Endothelial cell of umbilical vein (primary cell): Measurements from ENCODE around the gene GCNT1. TPM values are rescaled to one million over a fixed set of nuclear protein-coding genes. Genes with fewer than 3 reads are reported as not detected.

Experiments used
- BruUV-seq: library from RNA; stranded (reverse); fragments of 400-500 nt; replicated peaks from 2 replicates; lab custom pipeline; 2021; lab: Mats Ljungman, UMichigan
- CTCF ChIA-PET: fragments of 300-600, 350-600 bp; sonication (Branson Sonifier 250); formaldehyde crosslinking; loops from one replicate; lab custom pipeline; 2021; ENCODE audit warnings: antibody characterized with exemption, inconsistent platforms; lab: Charles Lee
- POLR2A ChIA-PET: fragments of 300-600, 350-600 bp; sonication (Branson Sonifier 250); formaldehyde crosslinking; loops from one replicate; lab custom pipeline; 2021; ENCODE audit warnings: antibody characterized with exemption, inconsistent platforms; lab: Charles Lee
- DNase-seq: peaks from one replicate; pipeline ENCODE4 v3.0.0-alpha.2; 2011; ENCODE audit warnings: low read depth, low spot score
- FAIRE-seq: peaks from 2 replicates; lab custom pipeline; 2011; peaks lifted over from hg19 to GRCh38; lab: Jason Lieb, UNC
- H2AFZ ChIP-seq: 2 replicates; pipeline ENCODE4 v1.6.0; 2012; ENCODE audit warnings: low read depth, low read length, control low read depth, inconsistent platforms
- H3K27ac ChIP-seq: 2 replicates; pipeline ENCODE4 v1.5.1; 2011; ENCODE audit warnings: low read depth, mild to moderate bottlenecking, control low read depth, low read length, moderate library complexity; ENCODE audit not compliant: insufficient read depth
- H3K27me3 ChIP-seq, 2 experiments: 2 replicates each; pipeline versions ENCODE4 v1.6.0 to v1.6.1; 2011; ENCODE audit warnings: low read length in 2 of 2, mixed read lengths in 1 of 2; ENCODE audit not compliant: control insufficient read depth in 2 of 2, insufficient read depth in 2 of 2
- H3K36me3 ChIP-seq, 2 experiments: 2 replicates in 1 of 2; 3 replicates in 1 of 2; pipeline ENCODE4 v1.5.1; 2011; ENCODE audit warnings: low read length in 2 of 2, mild to moderate bottlenecking in 1 of 2, moderate library complexity in 1 of 2; ENCODE audit not compliant: control insufficient read depth in 2 of 2, insufficient read depth in 2 of 2; ENCODE audit errors: extremely low read depth in 1 of 2
- H3K4me1 ChIP-seq: 3 replicates; pipeline ENCODE4 v1.5.1; 2011; ENCODE audit warnings: mild to moderate bottlenecking, low read length; ENCODE audit not compliant: control insufficient read depth, insufficient read depth; ENCODE audit errors: extremely low read depth
- H3K4me2 ChIP-seq: 2 replicates; pipeline ENCODE4 v1.6.1; 2011; ENCODE audit warnings: low read length, control low read depth, mixed read lengths; ENCODE audit not compliant: insufficient read depth
- H3K4me3 ChIP-seq, 3 experiments: fragments of 200-600 bp in 1 of 3; sonication (generic), shearing (Covaris generic) in 1 of 3; replicated peaks in 1 of 3; 2 replicates each; pipeline ENCODE4 v1.5.1; 2011 to 2016; ENCODE audit warnings: control low read depth in 3 of 3, low read length in 3 of 3, mild to moderate bottlenecking in 2 of 3, inconsistent platforms in 1 of 3, low read depth in 1 of 3, moderate library complexity in 1 of 3; ENCODE audit not compliant: insufficient read depth in 1 of 3
- H3K79me2 ChIP-seq: 2 replicates; pipeline ENCODE4 v1.6.0; 2012; ENCODE audit warnings: low read length, inconsistent platforms; ENCODE audit not compliant: control insufficient read depth, insufficient read depth
- H3K9ac ChIP-seq: replicated peaks from 2 replicates; pipeline ENCODE3; 2011; ENCODE audit warnings: low read length, control low read depth; ENCODE audit not compliant: insufficient read depth; ENCODE audit errors: extremely low read depth
- H3K9me1 ChIP-seq: replicated peaks from 3 replicates; pipeline ENCODE4 v1.6.0; 2011; ENCODE audit warnings: mild to moderate bottlenecking, low read length; ENCODE audit not compliant: control insufficient read depth, insufficient read depth; ENCODE audit errors: extremely low read depth
- H3K9me3 ChIP-seq: replicated peaks from 2 replicates; pipeline ENCODE4 v1.5.1; 2012; ENCODE audit warnings: low read length, inconsistent platforms; ENCODE audit not compliant: control insufficient read depth, insufficient read depth
- H4K20me1 ChIP-seq: replicated peaks from 2 replicates; pipeline ENCODE3; 2011; ENCODE audit warnings: mild to moderate bottlenecking, low read length; ENCODE audit not compliant: control insufficient read depth, insufficient read depth; ENCODE audit errors: extremely low read depth
- EZH2 ChIP-seq: IDR thresholded peaks from 2 replicates; pipeline ENCODE4 v1.6.1; 2012; ENCODE audit warnings: borderline replicate concordance, low read depth, mild to moderate bottlenecking, moderate library complexity, low read length, inconsistent platforms; ENCODE audit not compliant: severe bottlenecking
- FOS ChIP-seq: IDR thresholded peaks from 2 replicates; pipeline ENCODE4 v1.6.1; 2011; ENCODE audit warnings: mild to moderate bottlenecking, low read length, moderate library complexity, borderline replicate concordance; ENCODE audit not compliant: insufficient read depth
- GATA2 ChIP-seq: IDR thresholded peaks from 2 replicates; pipeline ENCODE4 v1.7.0; 2011; ENCODE audit warnings: low read depth, mild to moderate bottlenecking, moderate library complexity, mixed read lengths, low read length; ENCODE audit not compliant: insufficient read length, insufficient read depth
- JUN ChIP-seq: IDR thresholded peaks from 2 replicates; pipeline ENCODE4 v1.6.1; 2011; ENCODE audit warnings: borderline replicate concordance, low read depth; ENCODE audit not compliant: insufficient read length, insufficient read depth
- MYC ChIP-seq: IDR thresholded peaks from one replicate; pipeline ENCODE4 v1.6.1; 2011; ENCODE audit warnings: mild to moderate bottlenecking, low read depth, low read length
- POLR2A ChIP-seq: IDR thresholded peaks from 2 replicates; pipeline ENCODE4 v1.6.1; 2012; ENCODE audit warnings: low read depth, mild to moderate bottlenecking, control low read depth, low read length
- POLR2AphosphoS5 ChIP-seq: IDR thresholded peaks from 2 replicates; pipeline ENCODE4 v1.6.1; 2012; ENCODE audit warnings: low read depth, mild to moderate bottlenecking, control low read depth, low read length, moderate library complexity; ENCODE audit not compliant: insufficient read depth
- dilution Hi-C: fragments of 300-500 bp; cut with MboI; formaldehyde crosslinking; loops from one replicate; pipeline ENCODE4 v1.15.0; 2019; ENCODE audit warnings: low sequenced_read_pairs; ENCODE audit not compliant: extremely low pct_ligation_motif_present
- intact Hi-C: fragments of 100-400 bp; cut with micrococcal nuclease; formaldehyde crosslinking; loops from one replicate; pipeline ENCODE4 v1.10.0; 2022
- polyA plus RNA-seq, 4 experiments: library from polyadenylated mRNA; depleted of rRNA in 3 of 4; stranded (reverse) in 3 of 4; unstranded in 1 of 4; fragments of >200 nt; gene quantifications; 2 replicates each; pipeline versions ENCODE4 v1.2.1 to v1.2.3, GENCODE V29; 2011 to 2012; ENCODE audit warnings: missing spikeins in 1 of 4
- total RNA-seq: library from RNA; stranded (reverse); gene quantifications from 2 replicates; pipeline ENCODE4 v1.2.3, GENCODE V29; 2021
- TF ChIP-seq, protein P1 (sequence below): IDR thresholded peaks from 2 replicates; pipeline ENCODE4 v1.6.1; 2011; ENCODE audit not compliant: insufficient read depth, insufficient read length
- TF ChIP-seq, protein P2 (sequence below), 2 donors: IDR thresholded peaks; 1 replicate in 1 of 2; 2 replicates in 1 of 2; pipeline ENCODE4 v1.5.1; 2011; ENCODE audit warnings: low read length in 2 of 2, mild to moderate bottlenecking in 2 of 2, moderate library complexity in 2 of 2, control low read depth in 1 of 2, inconsistent platforms in 1 of 2, low read depth in 1 of 2; ENCODE audit not compliant: insufficient read depth in 1 of 2; ENCODE audit errors: extremely low read depth in 1 of 2

Gene GCNT1
- total and polyA plus RNA-seq, 2 donors (not counting 3 experiments of a cell fraction or from before 2014, with no cell fraction given): 18.1 to 30.9 TPM

DNA sequence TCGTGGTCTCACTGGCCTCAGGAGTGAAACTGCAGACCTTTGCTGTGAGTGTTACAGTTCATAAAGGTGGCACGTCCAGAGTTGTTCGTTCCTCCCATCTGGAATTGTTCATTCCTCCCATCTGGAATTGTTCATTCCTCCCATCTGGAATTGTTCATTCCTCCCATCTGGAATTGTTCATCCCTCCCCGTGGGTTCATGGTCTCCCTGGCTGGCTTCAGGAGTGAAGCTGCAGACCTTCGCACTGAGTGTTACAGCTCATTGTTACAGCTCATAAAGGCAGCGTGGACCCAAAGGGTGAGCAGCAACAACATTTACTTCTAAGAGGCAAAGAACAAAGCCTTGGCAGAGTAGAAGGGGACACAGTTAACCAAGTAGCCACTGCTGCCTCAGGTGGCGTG lies 69.1 kb downstream of the GCNT1 start:
- Histone ChIP-seq H2AFZ (no peak overlapping the region), H3K79me2 (no peaks in the 10 kb centered on the region), H4K20me1 (no peaks in the 10 kb centered on the region), H3K9ac (no peak overlapping the region), H3K9me1 (no peaks in the 10 kb centered on the region), H3K4me3 (no peak overlapping the region), H3K4me2 (no peak overlapping the region), H3K27me3 (no peaks in the 10 kb centered on the region), H3K9me3 (no peaks in the 10 kb centered on the region), H3K36me3 (no peaks in the 10 kb centered on the region), H3K4me1 (no peaks in the 10 kb centered on the region), H3K27ac (no peak overlapping the region)
- POLR2A ChIA-PET: no interaction called here
- DNase-seq (no peak), FAIRE-seq (no peak)
- dilution Hi-C loops (no loop called here), intact Hi-C loops (no loop called here)
- BruUV-seq: no TSS peak
- TF ChIP-seq, protein P1, sequence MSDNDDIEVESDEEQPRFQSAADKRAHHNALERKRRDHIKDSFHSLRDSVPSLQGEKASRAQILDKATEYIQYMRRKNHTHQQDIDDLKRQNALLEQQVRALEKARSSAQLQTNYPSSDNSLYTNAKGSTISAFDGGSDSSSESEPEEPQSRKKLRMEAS: no peak
- TF ChIP-seq FOS (no peak), POLR2A (no peak), JUN (no peak), EZH2 (no peak), GATA2 (no peak), MYC (no peak), POLR2AphosphoS5 (no peak)
- TF ChIP-seq, protein P2, sequence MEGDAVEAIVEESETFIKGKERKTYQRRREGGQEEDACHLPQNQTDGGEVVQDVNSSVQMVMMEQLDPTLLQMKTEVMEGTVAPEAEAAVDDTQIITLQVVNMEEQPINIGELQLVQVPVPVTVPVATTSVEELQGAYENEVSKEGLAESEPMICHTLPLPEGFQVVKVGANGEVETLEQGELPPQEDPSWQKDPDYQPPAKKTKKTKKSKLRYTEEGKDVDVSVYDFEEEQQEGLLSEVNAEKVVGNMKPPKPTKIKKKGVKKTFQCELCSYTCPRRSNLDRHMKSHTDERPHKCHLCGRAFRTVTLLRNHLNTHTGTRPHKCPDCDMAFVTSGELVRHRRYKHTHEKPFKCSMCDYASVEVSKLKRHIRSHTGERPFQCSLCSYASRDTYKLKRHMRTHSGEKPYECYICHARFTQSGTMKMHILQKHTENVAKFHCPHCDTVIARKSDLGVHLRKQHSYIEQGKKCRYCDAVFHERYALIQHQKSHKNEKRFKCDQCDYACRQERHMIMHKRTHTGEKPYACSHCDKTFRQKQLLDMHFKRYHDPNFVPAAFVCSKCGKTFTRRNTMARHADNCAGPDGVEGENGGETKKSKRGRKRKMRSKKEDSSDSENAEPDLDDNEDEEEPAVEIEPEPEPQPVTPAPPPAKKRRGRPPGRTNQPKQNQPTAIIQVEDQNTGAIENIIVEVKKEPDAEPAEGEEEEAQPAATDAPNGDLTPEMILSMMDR (IDR thresholded peaks at IDR 0.05; ENCODE audit: extremely low read depth in 1 of 2, insufficient read depth in 1 of 2, low read depth in 1 of 2, low read length in 2 of 2): no peak
- CTCF ChIA-PET: no interaction called here
